Psoas muscle (tissue), 8 donors: Measurements from ENCODE around the gene FASTKD3. TPM values are rescaled to one million over a fixed set of nuclear protein-coding genes. Genes with fewer than 3 reads are reported as not detected.
"Not testable (repeated sequence)": the region's sequence is repeated elsewhere in the genome, so short reads cannot be mapped to it uniquely, and the experiment has no call there.

Experiments used
- ATAC-seq, 4 donors: fragments of 200-7000 bp; cut with Tn5 transposase; one replicate each; pipeline ENCODE4 v1.9.1; 2020; ENCODE audit warnings: moderate library complexity in 3 of 4, mild to moderate bottlenecking in 2 of 4
- DNase-seq, 2 donors: peaks; one replicate each; pipeline ENCODE4 v3.0.0-alpha.2; 2020
- H3K27ac ChIP-seq: fragments of 200-600 bp; one replicate; pipeline ENCODE4 v1.8.0; 2022
- H3K27me3 ChIP-seq, 3 donors: fragments of 200-600 bp in 1 of 3; one replicate each; pipeline versions ENCODE4 v1.6.1 to v1.8.0; 2013 to 2022; ENCODE audit warnings: low read length in 2 of 3, mild to moderate bottlenecking in 2 of 3, moderate library complexity in 1 of 3; ENCODE audit not compliant: insufficient read depth in 3 of 3
- H3K36me3 ChIP-seq, 2 donors: fragments of 200-600 bp in 1 of 2; one replicate each; pipeline versions ENCODE4 v1.6.1 to v1.8.0; 2013 to 2022; ENCODE audit warnings: low read depth in 1 of 2, mild to moderate bottlenecking in 1 of 2, moderate library complexity in 1 of 2; ENCODE audit not compliant: insufficient read depth in 1 of 2
- H3K4me1 ChIP-seq: fragments of 200-600 bp; one replicate; pipeline ENCODE4 v1.8.0; 2022
- H3K4me3 ChIP-seq: fragments of 200-600 bp; one replicate; pipeline ENCODE4 v1.8.0; 2022; ENCODE audit warnings: mild to moderate bottlenecking
- H3K9me3 ChIP-seq: fragments of 200-600 bp; one replicate; pipeline ENCODE4 v1.8.0; 2022
- CTCF ChIP-seq: fragments of 200-600 bp; IDR thresholded peaks from one replicate; pipeline ENCODE4 v1.8.0; 2022; ENCODE audit warnings: antibody characterized with exemption
- WGBS, 3 donors: extraction: QIAGEN DNeasy Blood & Tissue Kit; methylation state at CpG; one replicate each; pipeline versions ENCODE4 v1.1.6 to v1.1.7; 2013; 5-methylcytosine and 5-hydroxymethylcytosine counted together
- intact Hi-C, 2 donors: fragments of 100-400 bp; cut with DNase I; formaldehyde crosslinking; loops; one replicate each; pipeline versions ENCODE4 v1.11.0 to v1.14.2; 2022
- long read RNA-seq, 2 donors: library from polyadenylated mRNA; unstranded; transcript quantifications; one replicate each; pipeline ENCODE4 v2.0.0, GENCODE V29; 2021
- polyA plus RNA-seq, 3 donors: library from polyadenylated mRNA; stranded (reverse); fragments of 200-250 nt; gene quantifications; one replicate each; pipeline ENCODE4 v1.2.3, GENCODE V29; 2013
- total RNA-seq, 4 donors: library from RNA; stranded (reverse); fragmentation: NEBNext Ultra II Directional in 2 of 4; extraction: Animal tissue kit (Norgen Biotek cat#: 25700) in 2 of 4; gene quantifications; one replicate each; pipeline versions ENCODE4 v1.2.1 to v1.2.4, GENCODE V29; 2021 to 2023
- donor health status: healthy with polysubstance abuse.
- donor health status: DM: no; HTN: no; CAD: no; lungs with moderate emphysema.
- donor health status: Bipolar disorder and iron deficiency.
- donor health status: healthy.
- donor health status: DM: yes; HTN: yes; CAD: no.
- donor health status: DM: no; HTN: no; CAD: no.
- donor health status: DM: no; HTN: no; CAD: no.
- donor health status: DM: yes; HTN: yes; CAD: no.

FASTKD3 gene
- total RNA-seq (1 to 10 TPM; 5.1 to 6.4 (median 5.8) TPM), polyA plus RNA-seq (10 to 100 TPM in 2 of 3 donors, 1 to 10 TPM in 1; 7.8 to 15.2 (median 10.6) TPM)
- long read RNA-seq, donor 1, partial matches to known transcripts, result 1 of 6 reads
- long read RNA-seq, donor 1, other reads (novel, unspliced or antisense), result 2 of 6 reads
- long read RNA-seq, donor 2, partial matches to known transcripts, result 1 of 6 reads
- long read RNA-seq, donor 2, other reads (novel, unspliced or antisense), result 3 of 6 reads

GRCh38 chr5:7868773-7869473 is at the start of gene FASTKD3, which contains the start of gene MTRR:
FASTKD3 (minus strand) TSS chr5:7869031; CDS start chr5:7868083, 948 bp downstream.
MTRR (plus strand) TSS chr5:7869148; CDS start chr5:7870795, 1,647 bp downstream.
- DNase-seq (peak; percentile 94 to 96), ATAC-seq (peak; percentile 100)
- intact Hi-C loops, result no loop called here
- Histone ChIP-seq H3K9me3 (no peaks in the 10 kb centered on the region), H3K27me3 (no peaks in the 10 kb centered on the region), H3K4me1 (peaks cover 32% of the 10 kb centered on the region), H3K36me3 (peaks cover 2 to 58% of the 10 kb centered on the region in 2 donors), H3K4me3 (peak within 1 kb of the TSS; percentile 98), H3K27ac (peak within 1 kb of the TSS; percentile 95)
- TF ChIP-seq CTCF, result no peak
- 0 to 1% (median 0%) methylated on average over 57 to 83 of the region's 83 CpGs for WGBS, 3 donors

- no peaks in the 10 kb centered on the region for H3K9me3 ChIP-seq
- H3K27ac ChIP-seq, result no peak overlapping the region
- ATAC-seq (no peak), DNase-seq (no peak)
- H3K36me3 ChIP-seq, result no peaks in the 10 kb centered on the region
- no peaks in the 10 kb centered on the region for H3K27me3 ChIP-seq
- H3K4me3 ChIP-seq, result no peak overlapping the region
- TF ChIP-seq CTCF, result no peak
- no peaks in the 10 kb centered on the region for H3K4me1 ChIP-seq
- WGBS, 3 donors, result 66 to 80% (median 70%) methylated on average over 5 of the region's 5 CpGs
- intact Hi-C loops, result no loop called here
Observed at GRCh38 chr5:7917130-7918123, 48.6 kb upstream of the FASTKD3 start.

- DNase-seq (no peak), ATAC-seq (no peak)
- Histone ChIP-seq H3K36me3 (no peaks in the 10 kb centered on the region), H3K4me3 (no peak overlapping the region), H3K4me1 (no peaks in the 10 kb centered on the region), H3K27me3 (no peaks in the 10 kb centered on the region), H3K27ac (no peak overlapping the region), H3K9me3 (no peaks in the 10 kb centered on the region)
- no peak for TF ChIP-seq CTCF
- intact Hi-C loops, result no loop called here
- 36 to 43% (median 41%) methylated on average over 6 of the region's 6 CpGs for WGBS, 3 donors
Observed at GRCh38 chr5:7916171-7916804, 47.5 kb upstream of the FASTKD3 start.

GRCh38 chr5:7911429-7911771 is 42.6 kb upstream of the FASTKD3 start:
- ATAC-seq, H3K9me3 ChIP-seq, intact Hi-C loops, H3K27me3 ChIP-seq, H3K4me1 ChIP-seq, H3K36me3 ChIP-seq, H3K27ac ChIP-seq, H3K4me3 ChIP-seq, DNase-seq: not testable (repeated sequence)
- WGBS, 3 donors, result 68 to 84% (median 81%) methylated on average over 3 of the region's 3 CpGs
